Neural progenitor cell (in vitro differentiated cells): ENCODE data around the gene GEMIN5. TPM values are rescaled to one million over a fixed set of nuclear protein-coding genes. Genes with fewer than 3 reads are reported as not detected.

Experiments
- DNase-seq: peaks from one replicate; pipeline ENCODE4 v3.0.0-alpha.2; 2016; ENCODE audit warnings: low spot score
- H2AFZ ChIP-seq: fragments of 200-600 bp; sonication (generic); replicated peaks from 2 replicates; pipeline ENCODE4 v1.6.1; 2016; ENCODE audit warnings: antibody characterized with exemption
- H3F3A ChIP-seq: fragments of 200-600 bp; sonication (generic); 2 replicates; pipeline ENCODE4 v1.6.1; 2016; ENCODE audit warnings: antibody characterized with exemption, low read depth
- H3K27ac ChIP-seq: fragments of 200-600 bp; sonication (generic); 2 replicates; pipeline ENCODE4 v1.5.1; 2016; ENCODE audit warnings: mild to moderate bottlenecking
- H3K27me3 ChIP-seq: fragments of 200-600 bp; sonication (generic); 2 replicates; pipeline ENCODE4 v1.6.1; 2016; ENCODE audit warnings: mild to moderate bottlenecking, moderate library complexity
- H3K36me3 ChIP-seq: fragments of 200-600 bp; sonication (generic); 2 replicates; pipeline ENCODE4 v1.5.1; 2016
- H3K4me1 ChIP-seq: fragments of 200-600 bp; sonication (generic); 2 replicates; pipeline ENCODE4 v1.6.1; 2016; ENCODE audit warnings: mixed run types
- H3K4me2 ChIP-seq: fragments of 200-600 bp; sonication (generic); 2 replicates; pipeline ENCODE4 v1.6.1; 2016
- H3K4me3 ChIP-seq: fragments of 200-600 bp; sonication (generic); 2 replicates; pipeline ENCODE4 v1.5.1; 2016
- H3K79me2 ChIP-seq: fragments of 200-600 bp; sonication (generic); 2 replicates; pipeline ENCODE4 v1.6.1; 2016; ENCODE audit warnings: low read depth
- H3K9ac ChIP-seq: fragments of 200-600 bp; sonication (generic); 2 replicates; pipeline ENCODE4 v1.6.1; 2016
- H3K9me3 ChIP-seq: fragments of 200-600 bp; sonication (generic); 2 replicates; pipeline ENCODE4 v1.5.1; 2016; ENCODE audit warnings: low read depth
- H4K20me1 ChIP-seq: fragments of 200-600 bp; sonication (generic); 2 replicates; pipeline ENCODE4 v1.6.1; 2016; ENCODE audit warnings: low read depth
- H3K27ac Mint-ChIP-seq: 3 replicates; pipeline ENCODE4 v1.8.0; 2021; ENCODE audit warnings: mixed read lengths
- H3K27me3 Mint-ChIP-seq: 2 replicates; pipeline ENCODE4 v1.8.0; 2022; ENCODE audit warnings: low read depth, mild to moderate bottlenecking, inconsistent platforms, moderate library complexity, mixed read lengths; ENCODE audit not compliant: insufficient read depth
- H3K36me3 Mint-ChIP-seq: 3 replicates; pipeline ENCODE4 v1.8.0; 2021; ENCODE audit warnings: mixed read lengths
- H3K4me1 Mint-ChIP-seq: 3 replicates; pipeline ENCODE4 v1.8.0; 2021; ENCODE audit warnings: mixed read lengths
- H3K4me3 Mint-ChIP-seq: 3 replicates; pipeline ENCODE4 v1.8.0; 2021; ENCODE audit warnings: mild to moderate bottlenecking, moderate library complexity, mixed read lengths
- H3K9me3 Mint-ChIP-seq: 3 replicates; pipeline ENCODE4 v1.8.0; 2020; ENCODE audit warnings: mixed read lengths
- EZH2 ChIP-seq: fragments of 200-600 bp; sonication (generic); IDR thresholded peaks from 2 replicates; pipeline ENCODE4 v1.6.1; 2017; ENCODE audit warnings: antibody characterized with exemption, mild to moderate bottlenecking, moderate library complexity
- EZH2phosphoT487 ChIP-seq: fragments of 200-600 bp; sonication (generic); IDR thresholded peaks from 2 replicates; pipeline ENCODE4 v1.6.1; 2017; ENCODE audit warnings: antibody characterized with exemption
- total RNA-seq: library from RNA; depleted of rRNA; stranded (reverse); fragments of >200 nt; gene quantifications from 2 replicates; pipeline ENCODE4 v1.2.3, GENCODE V29; 2015; ENCODE audit warnings: low replicate concordance
- TF ChIP-seq, protein P1 (sequence below): fragments of 200-600 bp; sonication (generic); IDR thresholded peaks from 2 replicates; pipeline ENCODE4 v1.5.1; 2017; ENCODE audit warnings: antibody characterized with exemption, mild to moderate bottlenecking

GEMIN5 gene
- total RNA-seq, 1 donor from 2014 or later = 18.5 TPM

DNA sequence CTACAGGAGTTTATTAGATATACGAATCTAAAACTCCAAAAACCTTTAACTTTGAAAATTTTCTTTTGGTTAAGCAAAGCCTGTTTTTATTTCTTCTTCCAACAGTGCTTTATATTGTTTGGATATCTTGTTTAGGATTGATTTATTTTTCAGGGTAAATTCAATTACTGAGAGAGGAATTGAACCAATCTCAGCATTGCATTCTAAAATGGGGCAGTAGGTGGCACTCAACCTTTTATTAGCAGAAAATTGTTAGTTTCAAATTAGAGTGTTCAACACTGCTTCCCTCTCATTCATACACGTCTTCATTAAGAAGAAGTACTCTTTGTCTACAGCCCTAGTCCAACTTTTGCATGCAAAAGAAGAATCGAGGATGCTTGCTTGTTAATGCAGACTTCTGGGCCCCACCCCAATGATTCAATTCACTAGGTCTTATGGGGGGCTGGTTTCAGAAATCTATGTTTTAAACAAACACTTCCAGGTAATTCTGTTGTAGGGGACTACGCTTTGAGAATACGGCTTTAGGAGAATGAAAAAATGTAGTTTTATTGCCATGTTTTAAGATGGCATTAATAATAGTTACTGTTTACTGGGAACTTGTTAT lies 29.5 kb upstream of the GEMIN5 start:
- H3F3A ChIP-seq = peaks cover 4% of the 10 kb centered on the region
- H3K79me2 ChIP-seq = no peaks in the 10 kb centered on the region
- no peaks in the 10 kb centered on the region for H3K9me3 ChIP-seq
- no peak overlapping the region for H2AFZ ChIP-seq
- no peak overlapping the region for H3K4me3 ChIP-seq
- H3K4me2 ChIP-seq = no peak overlapping the region
- TF ChIP-seq, protein P1, sequence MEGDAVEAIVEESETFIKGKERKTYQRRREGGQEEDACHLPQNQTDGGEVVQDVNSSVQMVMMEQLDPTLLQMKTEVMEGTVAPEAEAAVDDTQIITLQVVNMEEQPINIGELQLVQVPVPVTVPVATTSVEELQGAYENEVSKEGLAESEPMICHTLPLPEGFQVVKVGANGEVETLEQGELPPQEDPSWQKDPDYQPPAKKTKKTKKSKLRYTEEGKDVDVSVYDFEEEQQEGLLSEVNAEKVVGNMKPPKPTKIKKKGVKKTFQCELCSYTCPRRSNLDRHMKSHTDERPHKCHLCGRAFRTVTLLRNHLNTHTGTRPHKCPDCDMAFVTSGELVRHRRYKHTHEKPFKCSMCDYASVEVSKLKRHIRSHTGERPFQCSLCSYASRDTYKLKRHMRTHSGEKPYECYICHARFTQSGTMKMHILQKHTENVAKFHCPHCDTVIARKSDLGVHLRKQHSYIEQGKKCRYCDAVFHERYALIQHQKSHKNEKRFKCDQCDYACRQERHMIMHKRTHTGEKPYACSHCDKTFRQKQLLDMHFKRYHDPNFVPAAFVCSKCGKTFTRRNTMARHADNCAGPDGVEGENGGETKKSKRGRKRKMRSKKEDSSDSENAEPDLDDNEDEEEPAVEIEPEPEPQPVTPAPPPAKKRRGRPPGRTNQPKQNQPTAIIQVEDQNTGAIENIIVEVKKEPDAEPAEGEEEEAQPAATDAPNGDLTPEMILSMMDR = peak; percentile 64
- TF ChIP-seq EZH2 (no peak), EZH2phosphoT487 (no peak)
- Mint-ChIP-seq H3K4me1 (no peaks in the 10 kb centered on the region), H3K9me3 (no peaks in the 10 kb centered on the region), H3K4me3 (no peak overlapping the region), H3K27me3 (no peaks in the 10 kb centered on the region), H3K27ac (no peak overlapping the region), H3K36me3 (peaks cover 1% of the 10 kb centered on the region)
- peak; percentile 4 for DNase-seq
- no peak overlapping the region for H3K27ac ChIP-seq
- H3K4me1 ChIP-seq = no peaks in the 10 kb centered on the region
- no peak overlapping the region for H3K9ac ChIP-seq
- peaks cover 8% of the 10 kb centered on the region for H4K20me1 ChIP-seq
- no peaks in the 10 kb centered on the region for H3K27me3 ChIP-seq
- no peaks in the 10 kb centered on the region for H3K36me3 ChIP-seq

DNA sequence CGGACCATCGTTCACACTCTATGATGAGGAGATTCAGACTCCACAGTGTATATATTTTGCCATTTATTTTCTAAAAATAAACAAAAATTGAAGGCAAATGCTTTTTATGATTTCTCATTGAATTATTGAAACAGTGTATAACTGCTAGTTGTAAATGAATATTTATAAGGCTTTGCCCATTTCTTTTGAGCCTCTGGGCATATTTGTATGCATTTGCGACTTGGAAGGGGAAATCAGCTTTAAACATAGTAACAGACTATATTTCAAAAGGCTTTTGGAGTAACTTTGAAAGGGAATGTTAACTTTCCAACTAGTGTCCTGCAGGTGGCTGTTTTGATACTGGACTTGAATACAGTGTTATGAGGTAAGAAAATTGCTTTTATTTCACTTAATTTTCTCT lies 28.9 kb upstream of the GEMIN5 start:
- no peak for DNase-seq
- H4K20me1 ChIP-seq = peaks cover 4% of the 10 kb centered on the region
- H3K27me3 ChIP-seq = no peaks in the 10 kb centered on the region
- Mint-ChIP-seq H3K27ac (no peak overlapping the region), H3K4me3 (no peak overlapping the region), H3K27me3 (no peaks in the 10 kb centered on the region), H3K36me3 (peaks cover 2% of the 10 kb centered on the region), H3K4me1 (no peaks in the 10 kb centered on the region), H3K9me3 (no peaks in the 10 kb centered on the region)
- no peaks in the 10 kb centered on the region for H3K79me2 ChIP-seq
- H2AFZ ChIP-seq = no peak overlapping the region
- TF ChIP-seq, protein P1 = no peak
- no peak for TF ChIP-seq EZH2phosphoT487
- no peak for TF ChIP-seq EZH2
- H3K4me2 ChIP-seq = no peak overlapping the region
- H3K36me3 ChIP-seq = no peaks in the 10 kb centered on the region
- no peak overlapping the region for H3K9ac ChIP-seq
- no peak overlapping the region for H3K27ac ChIP-seq
- H3F3A ChIP-seq = peaks cover 4% of the 10 kb centered on the region
- no peaks in the 10 kb centered on the region for H3K4me1 ChIP-seq
- no peaks in the 10 kb centered on the region for H3K9me3 ChIP-seq
- no peak overlapping the region for H3K4me3 ChIP-seq

DNA sequence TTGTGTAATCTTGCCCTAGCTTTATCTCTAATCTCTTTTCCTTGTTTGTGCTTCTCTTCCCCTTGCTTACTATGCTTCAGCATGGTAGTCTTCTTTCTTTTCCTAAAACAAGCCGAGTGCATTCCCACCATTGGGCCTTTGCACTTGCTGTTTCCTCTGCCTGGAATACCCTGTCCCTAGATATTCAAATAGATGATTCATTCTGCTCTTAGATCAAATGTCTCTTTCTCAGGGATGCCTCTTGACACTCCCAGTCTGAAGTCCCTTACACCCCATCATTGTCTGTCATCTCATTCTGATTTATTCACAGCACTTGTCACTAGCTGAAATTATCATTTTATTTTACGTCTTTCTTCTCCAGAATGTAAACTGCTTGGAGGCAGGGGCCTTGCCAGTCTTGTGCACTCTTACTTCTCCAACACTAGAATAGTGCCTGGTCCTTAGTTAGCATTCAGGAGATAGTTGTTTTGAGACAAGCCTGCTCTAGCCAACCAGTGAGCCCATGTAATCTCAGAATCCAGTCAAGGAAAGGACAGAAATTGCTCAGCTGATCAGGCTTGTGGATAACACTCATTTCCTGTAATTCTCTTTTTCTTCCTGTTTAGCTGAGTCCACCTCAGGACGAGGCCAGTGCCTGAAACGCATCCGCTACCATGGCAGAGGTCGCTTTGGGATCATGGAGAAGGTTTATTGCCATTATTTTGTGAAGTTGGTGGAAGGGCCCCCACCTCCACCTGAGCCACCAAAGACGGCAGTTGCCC lies 28.2 kb upstream of the GEMIN5 start:
- Histone ChIP-seq H3K36me3 (no peaks in the 10 kb centered on the region), H3K27me3 (no peaks in the 10 kb centered on the region), H3F3A (peaks cover 4% of the 10 kb centered on the region), H3K4me3 (no peak overlapping the region), H3K9ac (no peak overlapping the region), H4K20me1 (no peaks in the 10 kb centered on the region), H3K9me3 (no peaks in the 10 kb centered on the region), H3K4me1 (no peaks in the 10 kb centered on the region), H3K27ac (no peak overlapping the region), H3K4me2 (no peak overlapping the region), H2AFZ (no peak overlapping the region), H3K79me2 (no peaks in the 10 kb centered on the region)
- no peak for DNase-seq
- H3K36me3 Mint-ChIP-seq = peaks cover 2% of the 10 kb centered on the region
- TF ChIP-seq, protein P1 = no peak
- no peak for TF ChIP-seq EZH2
- TF ChIP-seq EZH2phosphoT487 = no peak
- no peaks in the 10 kb centered on the region for H3K4me1 Mint-ChIP-seq
- H3K9me3 Mint-ChIP-seq = no peaks in the 10 kb centered on the region
- H3K4me3 Mint-ChIP-seq = no peak overlapping the region
- H3K27me3 Mint-ChIP-seq = no peaks in the 10 kb centered on the region
- H3K27ac Mint-ChIP-seq = no peak overlapping the region
